Stimulated activated CD8-positive, alpha-beta memory T cell treated with anti-CD3 and anti-CD28 coated beads, Interleukin-2, amount 100 ng/mL, for 1 hour (primary cell): ENCODE measurements around the gene ARRDC4.
A peak's percentile ranks its signal among the peaks of the same experiment; 100 is the strongest.

ENCODE experiments used
- DNase-seq, 2 donors: peaks; one replicate each; pipeline ENCODE4 v3.0.0-alpha.2; 2020; ENCODE audit warnings: low read depth in 2 of 2

ARRDC4 gene

GRCh38 chr15:97960364-97961066 lies at the start of gene ARRDC4:
Gene ARRDC4 (plus strand): TSS chr15:97960703. CDS start chr15:97960862, 159 bp downstream.
- DNase-seq, result peak; percentile 91 to 93

GRCh38 chr15:97914711-97915110 lies 45.8 kb upstream of the ARRDC4 start:
- DNase-seq, result no peak

GRCh38 chr15:97915261-97915660 lies 45.2 kb upstream of the ARRDC4 start:
- no peak for DNase-seq

- DNase-seq, result no peak
These were observed 39.1 kb upstream of the ARRDC4 start for GRCh38 chr15:97921296-97921865.

GRCh38 chr15:97929456-97930229 lies 30.9 kb upstream of the ARRDC4 start:
- no peak for DNase-seq

GRCh38 chr15:97930230-97930629 lies 30.3 kb upstream of the ARRDC4 start:
- DNase-seq, result no peak

- no peak for DNase-seq
These were observed 29.2 kb upstream of the ARRDC4 start for GRCh38 chr15:97931314-97931713.

- no peak for DNase-seq
These were observed 26.9 kb upstream of the ARRDC4 start for GRCh38 chr15:97933589-97933988.

- no peak for DNase-seq
These were observed 19.5 kb upstream of the ARRDC4 start for GRCh38 chr15:97940993-97941392.

GRCh38 chr15:97941572-97941971 lies 18.9 kb upstream of the ARRDC4 start:
- no peak for DNase-seq

- DNase-seq, result no peak
These were observed 15.8 kb upstream of the ARRDC4 start for GRCh38 chr15:97944724-97945123.

GRCh38 chr15:97947465-97948260 lies 12.8 kb upstream of the ARRDC4 start:
- DNase-seq, result no peak

- DNase-seq, result no peak
These were observed 7.2 kb upstream of the ARRDC4 start for GRCh38 chr15:97953254-97953653.

GRCh38 chr15:97953748-97954147 lies 6.8 kb upstream of the ARRDC4 start:
- DNase-seq, result no peak

GRCh38 chr15:97955035-97955434 lies 5.5 kb upstream of the ARRDC4 start:
- DNase-seq, result no peak

- no peak for DNase-seq
These were observed 5.0 kb upstream of the ARRDC4 start for GRCh38 chr15:97955529-97955928.

- DNase-seq, result no peak
These were observed 659 bp upstream of the ARRDC4 start for GRCh38 chr15:97959724-97960363.

- DNase-seq, result no peak
These were observed 808 bp downstream of the ARRDC4 start for GRCh38 chr15:97961067-97961954.

GRCh38 chr15:97962263-97962662 lies 1.8 kb downstream of the ARRDC4 start:
- DNase-seq, result no peak

GRCh38 chr15:97963779-97964178 lies 3.3 kb downstream of the ARRDC4 start:
- DNase-seq, result no peak

GRCh38 chr15:97966246-97966645 lies 5.7 kb downstream of the ARRDC4 start:
- DNase-seq, result no peak
